Measurements from ENCODE around the gene UBTD2.

UBTD2 gene

GRCh38 chr5:172178991-172179989 is 104.3 kb downstream of the UBTD2 start:
- peaks cover 44% of the 10 kb centered on the region for H3F3A ChIP-seq (ENCODE audit: insufficient read depth, low read length)
- H3K4me1 ChIP-seq (ENCODE audit: low read length), result peaks cover 45% of the 10 kb centered on the region
- H3K9ac ChIP-seq (ENCODE audit: low read length), result peak overlapping the region; percentile 70
- H3K9me2 ChIP-seq (replicated peaks; ENCODE audit: insufficient read depth, low read length), result no peaks in the 10 kb centered on the region
- H2AFZ ChIP-seq (ENCODE audit: low read length), result no peak overlapping the region
- peak overlapping the region; percentile 96 for H3K27ac ChIP-seq (ENCODE audit: low read length)
- TF ChIP-seq EZH2phosphoT487 (IDR thresholded peaks at IDR 0.05; ENCODE audit: low read length) (no peak), EZH2 (optimal IDR thresholded peaks at IDR 0.05; ENCODE audit: low read depth, low read length) (no peak), CTCF (IDR thresholded peaks at IDR 0.05; ENCODE audit: low read length) (no peak)
- peaks cover 92% of the 10 kb centered on the region for H3K79me2 ChIP-seq (ENCODE audit: low read length)
- H3K4me3 ChIP-seq (ENCODE audit: low read length), result peak overlapping the region; percentile 43
- H3K4me2 ChIP-seq (ENCODE audit: low read depth, low read length), result peak overlapping the region; percentile 74
- DNase-seq, result peak; percentile 73
- no peaks in the 10 kb centered on the region for H3K9me3 ChIP-seq (replicated peaks; ENCODE audit: insufficient read depth, low read length)
- no peaks in the 10 kb centered on the region for H3K27me3 ChIP-seq (replicated peaks; ENCODE audit: insufficient read depth, low read length)
- H4K20me1 ChIP-seq (ENCODE audit: insufficient read depth, low read length), result no peaks in the 10 kb centered on the region
- no peaks in the 10 kb centered on the region for H3K36me3 ChIP-seq (replicated peaks; ENCODE audit: insufficient read depth, low read length)

GRCh38 chr5:172178301-172178987 is 105.1 kb downstream of the UBTD2 start:
- no peaks in the 10 kb centered on the region for H3K36me3 ChIP-seq (replicated peaks; ENCODE audit: insufficient read depth, low read length)
- H2AFZ ChIP-seq (ENCODE audit: low read length), result no peak overlapping the region
- peak overlapping the region; percentile 43; the same call in 1 of the 2 replicates for H3K4me3 ChIP-seq (ENCODE audit: low read length)
- H3F3A ChIP-seq (ENCODE audit: insufficient read depth, low read length), result peaks cover 44% of the 10 kb centered on the region
- peak overlapping the region; percentile 74 for H3K4me2 ChIP-seq (ENCODE audit: low read depth, low read length)
- H3K9ac ChIP-seq (ENCODE audit: low read length), result peak overlapping the region; percentile 70
- peaks cover 41% of the 10 kb centered on the region for H3K4me1 ChIP-seq (ENCODE audit: low read length)
- TF ChIP-seq CTCF (IDR thresholded peaks at IDR 0.05; ENCODE audit: low read length) (no peak), EZH2phosphoT487 (IDR thresholded peaks at IDR 0.05; ENCODE audit: low read length) (no peak), EZH2 (optimal IDR thresholded peaks at IDR 0.05; ENCODE audit: low read depth, low read length) (no peak)
- H4K20me1 ChIP-seq (ENCODE audit: insufficient read depth, low read length), result no peaks in the 10 kb centered on the region
- H3K9me3 ChIP-seq (replicated peaks; ENCODE audit: insufficient read depth, low read length), result no peaks in the 10 kb centered on the region
- no peaks in the 10 kb centered on the region for H3K9me2 ChIP-seq (replicated peaks; ENCODE audit: insufficient read depth, low read length)
- no peaks in the 10 kb centered on the region for H3K27me3 ChIP-seq (replicated peaks; ENCODE audit: insufficient read depth, low read length)
- H3K27ac ChIP-seq (ENCODE audit: low read length), result peak overlapping the region; percentile 96
- peaks cover 92% of the 10 kb centered on the region for H3K79me2 ChIP-seq (ENCODE audit: low read length)
- peak; percentile 54 for DNase-seq

DNA sequence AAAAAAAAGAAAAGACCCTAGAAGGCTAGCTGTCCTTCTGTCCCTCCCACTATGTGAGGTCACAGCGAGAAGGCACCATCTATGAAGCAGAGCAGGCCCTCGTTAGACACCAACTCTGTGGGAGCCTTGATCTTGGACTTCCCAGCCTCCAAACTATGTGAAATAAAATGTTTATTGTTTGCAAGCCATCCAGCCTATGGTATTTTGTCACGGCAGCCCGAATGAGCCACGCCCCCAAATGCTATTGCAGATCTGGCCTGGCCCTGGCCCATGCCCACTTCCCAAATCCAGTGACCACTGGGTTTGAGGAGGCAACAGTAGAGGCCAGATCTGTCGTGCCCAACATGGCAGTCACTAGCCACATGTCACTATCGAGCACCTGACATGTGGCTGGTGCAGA is 106.4 kb downstream of the UBTD2 start:
- no peaks in the 10 kb centered on the region for H3K27me3 ChIP-seq (replicated peaks; ENCODE audit: insufficient read depth, low read length)
- peaks cover 44% of the 10 kb centered on the region for H3F3A ChIP-seq (ENCODE audit: insufficient read depth, low read length)
- peaks cover 41% of the 10 kb centered on the region for H3K4me1 ChIP-seq (ENCODE audit: low read length)
- no peaks in the 10 kb centered on the region for H3K9me2 ChIP-seq (replicated peaks; ENCODE audit: insufficient read depth, low read length)
- H3K4me2 ChIP-seq (ENCODE audit: low read depth, low read length), result no peak overlapping the region
- peaks cover 91% of the 10 kb centered on the region for H3K79me2 ChIP-seq (ENCODE audit: low read length)
- H3K27ac ChIP-seq (ENCODE audit: low read length), result peak overlapping the region; percentile 2; the same call in 1 of the 2 replicates
- H3K9ac ChIP-seq (ENCODE audit: low read length), result no peak overlapping the region
- TF ChIP-seq EZH2phosphoT487 (IDR thresholded peaks at IDR 0.05; ENCODE audit: low read length) (no peak), EZH2 (optimal IDR thresholded peaks at IDR 0.05; ENCODE audit: low read depth, low read length) (no peak), CTCF (IDR thresholded peaks at IDR 0.05; ENCODE audit: low read length) (no peak)
- H3K4me3 ChIP-seq (ENCODE audit: low read length), result no peak overlapping the region
- no peaks in the 10 kb centered on the region for H3K36me3 ChIP-seq (replicated peaks; ENCODE audit: insufficient read depth, low read length)
- DNase-seq, result no peak
- no peaks in the 10 kb centered on the region for H4K20me1 ChIP-seq (ENCODE audit: insufficient read depth, low read length)
- H3K9me3 ChIP-seq (replicated peaks; ENCODE audit: insufficient read depth, low read length), result no peaks in the 10 kb centered on the region
- no peak overlapping the region for H2AFZ ChIP-seq (ENCODE audit: low read length)

All from MM.1S (cell line).